Smooth muscle cell (in vitro differentiated cells): ENCODE results near the gene XAB2. TPM values are rescaled to one million over a fixed set of nuclear protein-coding genes. Genes with fewer than 3 reads are reported as not detected.

Experiments
- DNase-seq: peaks from one replicate; lab custom pipeline; 2025; ENCODE audit not compliant: unreplicated experiment; lab: John Stamatoyannopoulos, UW
- H2AFZ ChIP-seq: fragments of 200-600 bp; sonication (generic); 2 replicates; pipeline ENCODE4 v1.6.0; 2016; ENCODE audit warnings: antibody characterized with exemption, low read depth, mild to moderate bottlenecking
- H3F3A ChIP-seq: fragments of 200-600 bp; sonication (generic); 2 replicates; pipeline ENCODE4 v1.6.0; 2017; ENCODE audit warnings: antibody characterized with exemption, low read depth
- H3K27ac ChIP-seq: fragments of 200-600 bp; sonication (generic); 2 replicates; pipeline ENCODE4 v1.5.1; 2016; ENCODE audit warnings: low read depth, mild to moderate bottlenecking
- H3K27me3 ChIP-seq: fragments of 200-600 bp; sonication (generic); 2 replicates; pipeline ENCODE4 v1.6.1; 2016; ENCODE audit warnings: low read depth, mild to moderate bottlenecking
- H3K36me3 ChIP-seq: fragments of 200-600 bp; sonication (generic); 2 replicates; pipeline ENCODE4 v1.5.1; 2016; ENCODE audit warnings: low read depth
- H3K4me1 ChIP-seq: fragments of 200-600 bp; sonication (generic); 2 replicates; pipeline ENCODE4 v1.5.1; 2016; ENCODE audit warnings: low read depth
- H3K4me2 ChIP-seq: fragments of 200-600 bp; sonication (generic); 2 replicates; pipeline ENCODE4 v1.6.0; 2016; ENCODE audit warnings: mild to moderate bottlenecking
- H3K4me3 ChIP-seq: fragments of 200-600 bp; sonication (generic); 2 replicates; pipeline ENCODE4 v1.5.1; 2016; ENCODE audit warnings: mild to moderate bottlenecking
- H3K79me2 ChIP-seq: fragments of 200-600 bp; sonication (generic); 2 replicates; pipeline ENCODE4 v1.6.0; 2016; ENCODE audit warnings: low read depth, mild to moderate bottlenecking
- H3K9ac ChIP-seq: fragments of 200-600 bp; sonication (generic); 2 replicates; pipeline ENCODE4 v1.6.0; 2016; ENCODE audit warnings: low read depth
- H3K9me3 ChIP-seq: fragments of 200-600 bp; sonication (generic); replicated peaks from 2 replicates; pipeline ENCODE4 v1.5.1; 2016; ENCODE audit warnings: low read depth
- H4K20me1 ChIP-seq: fragments of 200-600 bp; sonication (generic); 2 replicates; pipeline ENCODE4 v1.6.0; 2016; ENCODE audit warnings: low read depth
- WGBS: methylation state at CpG from one replicate; pipeline ENCODE4 v1.1.7; 2016; ENCODE audit warnings: low lambda C conversion rate; 5-methylcytosine and 5-hydroxymethylcytosine counted together
- polyA plus RNA-seq: library from polyadenylated mRNA; unstranded; fragments of >200 nt; fragmentation: Nextera tagmentation; extraction: Ambion mirVana; gene quantifications from 2 replicates; pipeline ENCODE4 v1.2.1, GENCODE V29; 2016
- total RNA-seq: library from RNA; depleted of rRNA; stranded (reverse); fragments of >200 nt; gene quantifications from 2 replicates; pipeline ENCODE4 v1.2.3, GENCODE V29; 2014
- TF ChIP-seq, protein P1 (sequence below): fragments of 200-600 bp; sonication (generic); IDR thresholded peaks from 2 replicates; pipeline ENCODE4 v1.5.1; 2017; ENCODE audit warnings: borderline replicate concordance, mild to moderate bottlenecking, antibody characterized with exemption; ENCODE audit not compliant: insufficient read depth, poor library complexity, severe bottlenecking

The XAB2 gene
- total and polyA plus RNA-seq, 2 experiments from 2014 or later: 26.9 to 36.3 TPM

DNA sequence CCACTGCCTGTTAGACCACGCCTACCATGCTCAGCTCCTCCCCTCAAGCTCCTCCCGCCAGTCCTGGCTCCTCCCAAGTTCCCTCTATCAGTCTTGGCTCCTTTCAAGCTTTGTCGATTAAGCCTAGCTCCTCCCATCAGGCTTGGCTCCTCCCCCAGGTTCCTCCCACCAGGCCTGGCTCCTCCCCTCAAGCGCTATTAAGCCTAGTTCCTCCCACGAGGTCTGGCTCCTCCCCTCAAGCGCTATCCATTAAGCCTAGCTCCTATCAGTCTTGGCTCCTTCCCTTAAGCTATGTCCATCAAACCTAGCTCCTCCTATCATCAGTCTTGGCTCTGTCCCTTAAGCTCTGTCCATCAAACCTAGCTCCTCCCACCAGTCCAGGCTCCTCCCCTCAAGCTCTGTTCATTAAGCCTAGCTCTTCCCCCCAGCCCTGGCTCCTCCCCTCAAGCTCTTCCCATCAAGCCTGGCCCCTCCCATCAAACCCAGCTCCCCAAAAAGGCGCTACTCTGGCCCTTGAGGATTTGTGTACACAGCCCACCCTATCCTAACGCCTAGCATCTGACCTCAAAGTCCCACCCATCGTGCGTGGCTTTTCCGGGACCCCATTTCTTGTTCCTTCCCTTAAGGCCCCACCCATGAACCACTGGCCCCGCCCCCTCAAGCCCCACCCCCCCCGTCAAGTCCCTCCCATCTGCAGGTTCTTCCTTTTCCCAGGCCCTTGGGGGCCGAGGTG, 23.7 kb downstream of the XAB2 start:
- H3K36me3 ChIP-seq: no peaks in the 10 kb centered on the region
- no peaks in the 10 kb centered on the region for H3K4me1 ChIP-seq
- DNase-seq: no peak
- H2AFZ ChIP-seq: no peak overlapping the region
- H3K79me2 ChIP-seq: no peaks in the 10 kb centered on the region
- WGBS: 88% methylated on average over 14 of the region's 14 CpGs
- H3K27ac ChIP-seq: no peak overlapping the region
- no peaks in the 10 kb centered on the region for H3K9me3 ChIP-seq
- H4K20me1 ChIP-seq: peaks cover 6% of the 10 kb centered on the region
- no peaks in the 10 kb centered on the region for H3F3A ChIP-seq
- no peaks in the 10 kb centered on the region for H3K27me3 ChIP-seq
- no peak overlapping the region for H3K9ac ChIP-seq
- no peak overlapping the region for H3K4me2 ChIP-seq
- TF ChIP-seq, protein P1, sequence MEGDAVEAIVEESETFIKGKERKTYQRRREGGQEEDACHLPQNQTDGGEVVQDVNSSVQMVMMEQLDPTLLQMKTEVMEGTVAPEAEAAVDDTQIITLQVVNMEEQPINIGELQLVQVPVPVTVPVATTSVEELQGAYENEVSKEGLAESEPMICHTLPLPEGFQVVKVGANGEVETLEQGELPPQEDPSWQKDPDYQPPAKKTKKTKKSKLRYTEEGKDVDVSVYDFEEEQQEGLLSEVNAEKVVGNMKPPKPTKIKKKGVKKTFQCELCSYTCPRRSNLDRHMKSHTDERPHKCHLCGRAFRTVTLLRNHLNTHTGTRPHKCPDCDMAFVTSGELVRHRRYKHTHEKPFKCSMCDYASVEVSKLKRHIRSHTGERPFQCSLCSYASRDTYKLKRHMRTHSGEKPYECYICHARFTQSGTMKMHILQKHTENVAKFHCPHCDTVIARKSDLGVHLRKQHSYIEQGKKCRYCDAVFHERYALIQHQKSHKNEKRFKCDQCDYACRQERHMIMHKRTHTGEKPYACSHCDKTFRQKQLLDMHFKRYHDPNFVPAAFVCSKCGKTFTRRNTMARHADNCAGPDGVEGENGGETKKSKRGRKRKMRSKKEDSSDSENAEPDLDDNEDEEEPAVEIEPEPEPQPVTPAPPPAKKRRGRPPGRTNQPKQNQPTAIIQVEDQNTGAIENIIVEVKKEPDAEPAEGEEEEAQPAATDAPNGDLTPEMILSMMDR: no peak
- no peak overlapping the region for H3K4me3 ChIP-seq

DNA sequence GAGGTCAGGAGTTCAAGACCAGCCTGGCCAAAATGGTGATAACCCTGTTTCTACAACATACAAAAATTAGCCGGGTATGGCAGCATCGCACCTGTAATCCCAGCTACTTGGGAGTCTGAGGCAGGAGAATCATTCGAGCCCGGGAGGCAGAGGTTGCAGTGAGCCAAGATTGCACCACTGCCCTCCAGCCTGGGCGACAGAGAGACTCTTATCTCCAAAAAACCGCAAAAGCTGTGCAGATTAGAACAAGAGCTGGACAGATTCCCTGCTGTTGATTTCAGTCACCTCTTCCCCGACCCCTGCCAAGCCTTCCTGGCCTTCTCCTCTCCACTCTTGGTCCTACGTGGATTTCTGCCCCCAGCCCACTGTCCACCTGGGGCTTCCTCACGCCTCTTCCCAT, 25.4 kb downstream of the XAB2 start:
- H3K4me2 ChIP-seq: no peak overlapping the region
- no peaks in the 10 kb centered on the region for H3F3A ChIP-seq
- no peaks in the 10 kb centered on the region for H3K36me3 ChIP-seq
- peaks cover 6% of the 10 kb centered on the region for H4K20me1 ChIP-seq
- no peaks in the 10 kb centered on the region for H3K9me3 ChIP-seq
- no peak overlapping the region for H3K9ac ChIP-seq
- H3K4me1 ChIP-seq: no peaks in the 10 kb centered on the region
- no peak overlapping the region for H3K4me3 ChIP-seq
- 84% methylated on average over 9 of the region's 9 CpGs for WGBS
- no peak overlapping the region for H2AFZ ChIP-seq
- H3K27me3 ChIP-seq: no peaks in the 10 kb centered on the region
- no peaks in the 10 kb centered on the region for H3K79me2 ChIP-seq
- DNase-seq: no peak
- TF ChIP-seq, protein P1: no peak
- no peak overlapping the region for H3K27ac ChIP-seq

DNA sequence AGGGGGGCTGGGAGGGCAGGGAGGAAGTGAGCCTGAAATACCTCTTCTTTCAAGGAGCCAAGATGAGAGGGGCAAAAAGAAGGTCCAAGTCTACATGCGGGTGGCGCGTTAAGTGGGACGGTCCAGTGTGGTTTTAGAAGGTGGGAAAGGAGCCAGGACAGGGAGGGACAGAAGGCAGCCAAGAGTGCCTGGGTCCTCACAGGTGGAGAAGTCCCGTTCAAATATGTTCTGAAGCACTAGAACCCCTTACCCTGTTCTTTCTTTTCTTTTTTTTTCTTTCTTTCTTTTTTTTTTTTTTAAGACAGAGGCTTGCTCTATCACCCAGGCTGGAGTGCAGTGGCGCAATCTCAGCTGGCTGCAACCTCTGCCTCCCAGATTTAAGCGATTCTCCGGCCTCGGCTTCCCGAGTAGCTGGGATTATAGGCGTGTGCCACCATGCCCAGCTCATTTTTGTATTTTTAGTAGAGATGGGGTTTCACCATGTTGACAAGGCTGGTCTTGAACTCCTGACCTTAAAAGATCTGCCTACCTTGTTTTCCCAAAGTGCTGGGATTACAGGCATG, 26.3 kb downstream of the XAB2 start:
- WGBS: 87% methylated on average over 11 of the region's 11 CpGs
- DNase-seq: no peak
- H3K27me3 ChIP-seq: peaks cover 8% of the 10 kb centered on the region
- H3K4me2 ChIP-seq: no peak overlapping the region
- no peaks in the 10 kb centered on the region for H3K4me1 ChIP-seq
- H4K20me1 ChIP-seq: peaks cover 6% of the 10 kb centered on the region
- no peaks in the 10 kb centered on the region for H3F3A ChIP-seq
- H3K27ac ChIP-seq: no peak overlapping the region
- TF ChIP-seq, protein P1: no peak
- no peak overlapping the region for H2AFZ ChIP-seq
- no peaks in the 10 kb centered on the region for H3K9me3 ChIP-seq
- no peaks in the 10 kb centered on the region for H3K36me3 ChIP-seq
- H3K79me2 ChIP-seq: no peaks in the 10 kb centered on the region
- H3K4me3 ChIP-seq: no peak overlapping the region
- H3K9ac ChIP-seq: no peak overlapping the region
